Right lobe of liver (tissue), 4 donors: ENCODE data around the gene FAM219B.

ENCODE experiments used
- CTCF ChIP-seq, 4 donors: fragments of 200-600 bp in 3 of 4; fragments of 450-650 bp in 1 of 4; IDR thresholded peaks; one replicate each; pipeline versions ENCODE4 v1.5.1 to v1.8.0; 2016 to 2022; ENCODE audit warnings: antibody characterized with exemption in 4 of 4, mild to moderate bottlenecking in 2 of 4
- POLR2A ChIP-seq: fragments of 450-650 bp; IDR thresholded peaks from one replicate; pipeline ENCODE4 v1.6.1; 2017; ENCODE audit warnings: antibody characterized with exemption, mild to moderate bottlenecking
- donor health status: DM: no; HTN: no; CAD: no.
- donor health status: DM: no; HTN: no; CAD: no.
- donor health status: DM: no; HTN: yes; CAD: no.

- TF ChIP-seq CTCF (IDR thresholded peaks at IDR 0.05) (no peak), POLR2A (no peak)
Measured at GRCh38 chr15:74867466-74868038, 39.1 kb downstream of the FAM219B start.
